Pons (tissue), 1 donor: ENCODE measurements around the gene LRRC53.

ENCODE experiments used
- DNase-seq: peaks from one replicate; pipeline ENCODE4 v3.0.0-alpha.2; 2016; ENCODE audit warnings: low spot score

LRRC53 gene

DNA sequence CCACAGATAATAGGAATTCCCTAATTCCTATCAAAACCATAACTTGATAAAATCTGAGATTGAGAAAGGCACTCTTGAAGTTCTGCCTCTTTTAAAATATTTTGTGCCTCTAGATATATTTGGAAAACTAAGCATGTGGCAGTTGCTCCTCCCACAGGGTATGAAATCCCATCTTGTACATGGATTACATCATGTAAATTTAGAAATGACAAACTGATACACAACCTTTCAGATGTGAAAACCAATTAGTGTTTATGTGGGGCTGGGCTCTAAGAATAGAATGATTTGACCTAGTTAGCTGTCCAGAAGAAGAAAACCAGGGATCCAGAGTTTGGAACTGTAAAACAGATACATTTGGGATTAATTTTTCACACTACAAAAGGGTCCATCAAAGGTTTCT lies 15.7 kb downstream of the LRRC53 start:
- DNase-seq = no peak

DNA sequence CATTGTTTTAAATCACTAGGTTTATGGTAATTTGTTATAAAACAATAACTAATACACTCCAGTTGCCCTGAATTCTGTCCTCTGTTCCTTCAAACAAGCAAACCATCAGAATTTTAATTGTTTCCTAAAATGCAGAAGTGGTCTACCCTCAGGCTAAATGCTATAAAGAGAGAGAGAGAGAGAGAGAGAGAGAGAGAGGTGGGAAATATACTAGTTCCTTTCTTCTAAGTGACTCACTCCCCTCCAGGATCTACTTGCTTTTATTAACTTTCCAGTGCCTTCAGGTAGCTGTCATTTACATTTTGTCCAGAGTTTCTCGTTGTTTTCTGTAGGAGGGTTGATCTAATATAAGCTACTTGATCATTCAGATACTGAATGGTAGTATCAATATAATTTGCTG lies 26.4 kb downstream of the LRRC53 start:
- no peak for DNase-seq

DNA sequence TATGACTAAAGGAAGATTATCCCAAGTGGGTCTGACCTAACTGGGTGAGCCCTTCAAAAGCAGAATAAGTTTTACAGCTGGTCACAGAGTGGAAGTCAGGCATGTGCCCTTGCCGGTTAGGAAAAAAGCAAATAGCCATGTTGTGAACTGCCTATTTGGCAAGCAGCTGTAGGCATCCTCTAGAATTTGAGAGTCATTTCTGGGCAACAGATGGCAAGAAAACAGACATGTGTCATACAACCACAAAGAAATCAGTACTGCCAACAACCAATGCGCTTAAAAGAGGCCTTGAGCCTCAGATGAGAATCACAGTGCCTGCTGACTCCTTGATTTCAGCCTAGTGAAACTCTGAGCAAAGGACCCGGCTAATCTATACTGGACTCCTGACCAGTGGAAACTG lies 26.8 kb downstream of the LRRC53 start:
- DNase-seq = no peak

DNA sequence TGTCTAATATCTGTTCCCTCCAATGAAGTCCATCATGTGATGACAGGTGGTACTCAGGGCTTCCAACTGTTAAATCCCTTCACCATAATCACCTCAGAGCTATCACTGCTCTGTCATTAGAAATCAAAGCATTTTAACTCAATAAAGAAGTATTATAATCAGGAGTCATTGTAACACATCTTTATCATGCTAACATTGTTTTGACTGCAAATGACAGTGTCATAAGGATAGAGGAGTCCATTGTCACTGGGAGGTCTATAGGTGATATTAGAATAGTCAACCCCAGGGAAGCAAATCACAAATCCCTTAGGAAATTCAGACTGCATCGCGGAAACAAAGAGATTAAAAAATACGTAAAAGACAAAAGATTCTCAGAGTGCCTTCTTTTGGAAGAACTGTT lies 30.8 kb downstream of the LRRC53 start:
- DNase-seq = no peak

DNA sequence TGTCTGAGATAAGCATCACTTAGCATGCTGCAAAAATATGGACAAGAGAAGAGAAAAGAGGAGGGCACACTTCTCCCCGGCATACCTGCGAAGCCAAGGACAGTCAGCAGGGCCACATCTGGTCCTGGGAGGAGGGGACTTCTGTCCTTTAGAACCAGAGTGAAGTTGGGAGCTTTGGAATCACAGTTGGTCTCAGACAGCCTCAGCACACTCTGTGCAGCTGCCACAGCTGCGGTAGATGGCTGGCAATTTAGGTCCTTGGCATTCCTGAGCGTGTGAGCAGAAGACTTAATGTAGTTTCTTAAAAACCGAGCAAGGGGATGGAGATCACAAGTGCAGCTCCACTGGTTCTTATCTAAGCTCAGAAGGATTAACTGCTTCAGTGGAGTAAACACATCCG lies 32.3 kb downstream of the LRRC53 start:
- DNase-seq = no peak

DNA sequence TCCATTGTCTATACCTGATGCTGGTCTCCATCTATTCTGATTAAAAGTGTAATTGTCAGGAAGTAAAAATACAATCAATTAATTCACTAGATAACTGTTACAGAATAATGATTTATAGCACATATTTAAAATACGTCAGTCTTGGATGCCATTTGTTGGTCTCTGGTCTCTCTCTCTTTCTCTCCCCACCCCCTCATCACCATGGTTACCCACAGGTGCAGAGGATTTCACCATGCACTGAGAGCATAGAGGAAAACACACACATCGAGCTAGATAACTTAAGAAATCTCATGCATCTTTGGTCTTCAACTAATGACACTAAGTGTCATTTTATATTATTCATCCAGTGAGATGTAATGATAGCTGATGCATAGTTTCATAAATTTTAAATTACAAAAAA lies 33.4 kb downstream of the LRRC53 start:
- DNase-seq = no peak

DNA sequence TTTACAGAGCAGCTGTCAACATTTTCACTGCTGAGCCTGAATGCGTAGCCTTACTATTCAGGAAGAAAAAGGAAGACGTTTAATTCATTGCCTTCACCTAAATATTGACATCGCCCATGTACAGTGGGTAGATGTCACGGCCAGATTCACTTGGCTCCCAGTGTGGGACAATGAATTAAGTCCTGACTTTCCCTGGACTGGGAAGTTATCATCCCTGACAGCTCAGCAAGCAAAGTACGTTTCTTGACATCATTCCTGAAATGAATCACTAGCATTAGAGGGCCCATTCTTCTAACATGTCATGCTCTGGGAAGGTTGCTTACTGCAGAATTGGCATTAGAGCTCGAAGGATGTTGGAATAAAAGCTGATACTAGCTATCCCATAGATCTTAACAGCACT lies 37.8 kb downstream of the LRRC53 start:
- DNase-seq = no peak

DNA sequence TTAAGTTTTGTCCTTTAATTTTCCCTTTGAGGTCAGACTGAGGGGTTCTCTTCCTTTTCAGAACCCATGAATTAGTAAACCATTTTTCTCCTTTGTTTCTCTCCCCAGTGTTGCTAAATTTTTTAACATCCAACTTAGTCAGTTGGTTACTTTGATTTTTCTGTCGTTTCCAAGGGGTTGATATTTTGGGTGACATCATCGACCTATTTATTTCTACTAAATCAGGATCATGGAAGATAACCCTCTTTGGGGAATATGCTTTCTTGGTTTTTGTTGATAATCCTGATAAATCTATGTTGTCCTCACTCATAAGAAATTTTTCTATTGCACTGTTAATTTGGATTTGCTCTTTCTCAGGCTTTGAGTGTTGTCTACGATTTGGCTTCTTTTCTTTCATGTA lies 40.9 kb downstream of the LRRC53 start:
- DNase-seq = no peak

DNA sequence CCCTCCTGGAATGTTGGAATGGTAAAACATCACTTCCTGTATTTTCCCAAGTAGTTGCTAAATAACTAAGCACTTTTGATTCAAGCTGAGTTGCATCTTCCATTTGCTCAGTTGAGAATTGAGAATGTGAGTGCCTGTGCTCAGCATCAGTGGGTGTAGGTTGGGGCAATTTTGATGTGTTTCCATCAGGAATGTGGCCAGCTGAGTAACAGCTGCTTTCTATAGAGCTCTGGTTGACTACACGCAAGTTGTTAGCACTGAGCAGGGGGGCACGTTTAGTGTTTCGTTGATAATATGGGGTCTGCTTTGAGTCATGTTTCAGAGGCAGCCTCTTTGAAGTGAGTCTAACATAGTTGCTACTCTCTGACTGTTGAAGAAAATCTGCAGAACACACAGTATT lies 41.5 kb downstream of the LRRC53 start:
- no peak for DNase-seq

DNA sequence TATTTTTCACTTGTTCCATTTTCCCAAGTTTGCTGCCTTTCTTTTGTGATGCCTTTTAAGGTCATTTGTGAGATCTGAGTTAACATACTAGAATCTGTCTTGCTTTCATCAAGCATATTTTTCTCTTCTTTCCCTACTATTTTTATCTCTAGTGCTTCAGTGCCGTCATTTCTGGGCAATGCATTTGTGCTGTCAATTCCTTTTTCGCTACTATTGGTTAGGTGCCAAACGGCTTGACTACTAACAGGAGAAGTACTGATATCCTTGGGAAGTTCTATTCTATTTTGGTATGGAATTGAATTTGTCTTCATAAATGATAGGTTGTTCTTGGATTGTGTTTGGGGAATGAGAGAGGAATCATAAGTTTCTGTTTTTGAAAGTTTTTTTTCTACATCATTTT lies 42.2 kb downstream of the LRRC53 start:
- DNase-seq = no peak

DNA sequence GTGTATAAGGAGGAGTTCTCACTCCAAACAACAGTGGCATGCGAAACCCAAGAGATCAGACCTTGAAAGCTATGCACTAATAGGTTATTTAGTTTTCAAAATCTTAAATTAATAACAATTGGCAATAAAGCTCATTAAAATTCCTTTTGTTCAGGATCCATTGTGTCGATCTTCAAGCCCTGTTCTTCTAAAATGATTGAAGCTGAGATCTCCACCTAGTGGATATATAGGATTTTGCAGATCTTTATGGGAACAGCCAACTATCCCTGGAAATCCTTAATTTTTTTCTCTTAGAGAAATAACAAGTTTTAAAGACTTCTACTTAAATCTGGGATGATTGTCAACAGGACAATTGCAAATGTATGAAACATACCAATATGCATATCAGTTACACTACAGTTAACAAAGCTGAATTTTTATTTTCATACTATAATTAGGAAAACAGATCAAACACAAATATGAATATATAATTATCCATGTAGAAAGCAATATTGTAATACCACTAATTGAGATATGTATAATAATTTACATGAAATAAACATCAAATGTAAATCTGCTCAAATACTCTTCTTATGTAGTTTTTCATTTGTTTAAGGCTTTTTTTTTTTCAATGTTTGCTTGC lies 43.3 kb downstream of the LRRC53 start:
- peak; percentile 78 for DNase-seq

DNA sequence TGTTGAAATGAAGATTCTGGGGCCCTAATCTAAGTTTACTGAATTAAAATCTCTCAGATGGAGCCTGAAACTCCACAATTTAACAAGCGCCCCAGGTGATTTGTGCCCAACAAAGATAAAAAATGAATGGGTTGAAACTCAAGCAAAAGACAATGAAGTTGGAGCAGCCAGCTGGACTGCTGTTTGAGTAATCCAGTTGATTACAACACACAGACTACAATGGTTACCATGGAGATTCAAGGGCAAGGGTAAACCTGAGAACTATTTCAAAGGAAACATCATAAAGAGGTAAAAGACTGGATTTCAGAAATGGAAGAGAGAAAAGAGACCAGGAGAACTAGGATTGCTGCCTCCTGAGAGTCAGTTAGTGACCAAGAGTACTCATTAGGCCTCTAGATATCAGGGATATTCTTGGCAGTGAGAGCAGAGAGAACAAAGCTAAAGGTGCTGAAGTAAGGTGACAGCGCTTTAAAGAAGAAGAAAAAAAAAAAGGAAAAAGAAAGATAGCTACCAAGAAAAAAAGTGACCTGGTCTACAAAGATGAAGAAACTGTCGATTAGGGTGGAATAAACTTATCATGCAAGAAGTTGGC lies 44.5 kb downstream of the LRRC53 start:
- no peak for DNase-seq

DNA sequence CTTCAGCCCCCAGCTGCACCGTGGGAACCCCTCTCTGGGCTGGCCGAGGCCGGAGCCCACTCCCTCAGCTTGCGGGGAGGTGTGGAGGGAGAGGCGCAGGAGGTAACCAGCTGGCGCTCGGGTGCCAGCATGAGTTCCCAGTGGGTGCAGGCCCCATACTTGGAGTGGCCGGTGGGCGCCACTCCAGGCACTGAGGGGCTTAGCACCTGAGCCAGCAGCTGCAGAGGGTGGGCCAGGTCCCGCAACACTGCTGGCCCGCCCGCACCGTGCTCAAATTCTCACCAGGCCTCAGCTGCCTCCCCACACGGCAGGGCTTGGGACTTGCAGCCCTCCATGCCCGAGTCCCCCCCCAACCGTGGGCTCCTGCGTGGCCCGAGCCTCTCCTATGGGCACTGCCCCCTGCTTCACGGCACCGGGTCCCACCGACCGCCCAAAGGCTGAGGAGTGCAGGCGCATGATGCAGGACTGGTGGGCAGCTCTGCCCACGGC lies 47.2 kb downstream of the LRRC53 start:
- DNase-seq = no peak

DNA sequence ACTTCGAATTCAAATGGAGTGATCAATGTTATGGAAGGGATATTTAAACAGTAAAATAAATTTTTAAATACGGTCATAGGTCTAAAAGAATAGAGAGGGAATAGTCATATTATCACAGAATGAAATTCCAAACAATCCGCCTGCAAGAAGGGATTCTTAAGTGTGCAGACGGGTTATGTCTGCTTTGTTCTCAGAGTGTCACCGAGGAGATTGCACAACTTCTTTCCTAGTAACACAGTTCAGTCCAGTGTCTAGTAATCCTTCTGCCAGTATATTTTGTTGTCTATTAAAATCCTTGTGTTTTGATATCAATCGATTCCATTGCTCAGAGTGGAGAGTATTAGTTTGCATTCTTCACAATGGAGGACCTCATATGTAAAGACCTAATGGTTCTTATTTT lies 48.4 kb downstream of the LRRC53 start:
- no peak for DNase-seq

DNA sequence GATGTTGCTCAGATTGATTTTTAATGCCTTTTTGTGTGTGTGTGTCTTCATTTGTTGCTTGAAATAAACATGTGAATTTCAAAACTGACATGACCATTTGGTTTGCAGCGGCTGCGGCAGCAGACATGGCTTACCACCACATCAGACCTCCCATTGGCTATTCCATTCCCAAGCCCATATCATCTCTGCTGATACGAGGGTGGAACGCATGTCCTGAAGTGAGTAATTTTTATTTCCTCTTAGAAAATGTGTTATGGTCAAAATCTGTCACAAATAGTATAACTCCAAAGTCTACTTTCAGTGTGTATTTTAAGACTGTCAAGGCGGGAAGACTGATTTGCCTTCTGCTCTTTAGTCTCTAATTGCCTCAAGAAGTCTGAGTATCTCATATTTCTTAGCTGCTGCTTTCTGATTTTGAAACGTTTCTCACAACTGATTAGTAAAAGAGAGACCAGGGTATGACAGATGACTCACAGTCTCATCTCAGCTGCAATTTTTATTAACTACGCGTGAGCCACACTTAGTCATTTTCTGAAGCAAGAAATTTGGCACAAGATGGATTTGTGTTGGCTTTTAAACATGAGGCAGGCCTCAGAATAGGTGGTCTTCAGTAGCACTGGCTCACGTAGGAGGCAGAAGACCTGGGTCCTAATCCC lies 49.0 kb downstream of the LRRC53 start:
- DNase-seq = no peak

DNA sequence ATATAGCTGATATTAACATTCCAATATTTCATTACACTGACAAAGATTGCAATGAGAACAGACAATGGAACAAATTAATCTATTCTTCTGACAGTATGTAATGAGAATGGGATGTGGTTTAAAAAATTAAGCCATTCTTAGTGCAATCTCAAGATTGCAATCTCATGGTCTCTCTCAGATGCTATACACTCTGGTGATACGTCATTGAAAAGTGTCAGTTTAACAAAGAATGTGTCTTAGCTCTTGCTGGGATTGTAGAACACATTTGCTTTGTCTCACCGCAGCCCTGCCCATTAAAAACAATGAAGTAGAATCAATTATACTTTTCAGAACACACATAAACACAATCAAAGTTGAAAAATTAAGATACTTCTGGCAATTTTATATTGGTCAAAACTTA lies 55.2 kb downstream of the LRRC53 start:
- DNase-seq = no peak

DNA sequence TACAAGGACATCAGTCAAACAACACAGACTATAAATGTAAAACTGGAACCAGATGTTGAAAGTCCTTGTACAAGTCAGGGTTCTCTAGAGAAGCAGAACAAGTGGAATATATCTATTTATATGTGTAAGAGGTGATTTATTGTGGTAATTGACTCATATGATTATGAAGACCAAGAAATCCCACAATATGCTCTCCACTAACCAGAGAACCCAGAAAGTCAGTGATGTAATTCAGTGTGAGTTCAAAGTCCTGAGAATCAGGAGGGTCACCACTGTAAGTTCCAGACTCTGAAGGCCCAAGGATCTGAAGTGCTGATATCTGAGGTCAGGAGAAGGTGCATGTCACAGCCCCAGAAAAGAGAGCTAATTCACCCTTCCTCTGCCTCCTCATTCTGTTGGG lies 57.0 kb downstream of the LRRC53 start:
- no peak for DNase-seq

DNA sequence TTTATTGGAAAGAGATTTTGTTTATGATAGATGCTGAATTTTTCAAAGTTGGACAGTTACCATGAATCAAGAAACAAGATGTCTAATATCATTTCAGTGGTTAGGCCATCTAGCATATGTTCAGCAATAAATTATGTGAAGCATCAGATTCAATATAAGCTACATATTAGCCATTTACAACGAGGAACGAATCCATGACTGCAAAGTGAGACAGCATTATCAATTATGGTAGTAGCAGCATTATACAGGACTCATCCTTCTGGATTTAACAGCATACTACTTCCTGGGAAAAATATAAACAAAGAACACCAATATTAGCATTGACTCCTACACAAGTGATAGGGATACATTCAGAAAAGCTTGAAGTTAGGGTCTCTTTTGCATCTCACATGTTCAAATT lies 59.1 kb downstream of the LRRC53 start:
- DNase-seq = no peak

DNA sequence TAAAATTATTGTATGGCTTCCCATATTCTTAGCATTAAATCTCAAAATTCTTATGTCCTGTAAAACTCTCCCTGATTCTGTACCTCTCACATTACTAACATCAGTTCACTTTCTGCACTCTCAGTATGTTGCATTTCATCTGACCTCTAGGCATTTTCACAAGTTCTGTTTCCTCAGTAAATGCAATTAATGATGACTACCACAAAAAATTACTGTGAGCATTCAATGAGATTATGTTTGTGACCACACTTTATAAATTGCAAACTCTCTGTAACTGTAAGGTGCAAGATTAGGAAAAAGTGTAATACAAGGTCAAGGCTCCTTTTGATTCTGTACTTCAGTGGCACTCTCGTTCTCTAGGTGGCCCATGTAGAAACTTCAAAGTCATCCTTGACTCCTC lies 60.4 kb downstream of the LRRC53 start:
- DNase-seq = no peak

DNA sequence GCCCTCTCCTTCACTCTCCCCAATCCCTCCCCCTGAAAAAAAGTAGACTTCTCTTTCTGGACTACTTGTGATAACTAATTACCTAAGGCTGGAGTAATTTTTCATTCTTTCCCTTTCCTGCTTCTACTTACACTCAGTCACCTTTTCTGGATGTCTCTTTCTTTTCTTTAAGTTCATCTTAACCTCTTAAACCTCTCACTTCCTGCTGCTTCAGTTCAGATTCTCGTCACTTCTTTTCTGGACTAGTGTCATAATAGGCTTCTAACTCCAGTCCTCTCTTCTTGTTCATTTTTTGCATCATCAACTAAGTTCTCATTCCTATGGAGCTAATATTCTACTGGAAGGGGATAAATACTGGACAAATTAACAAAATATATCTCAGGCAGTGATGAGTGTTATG lies 75.4 kb downstream of the LRRC53 start:
- DNase-seq = no peak

DNA sequence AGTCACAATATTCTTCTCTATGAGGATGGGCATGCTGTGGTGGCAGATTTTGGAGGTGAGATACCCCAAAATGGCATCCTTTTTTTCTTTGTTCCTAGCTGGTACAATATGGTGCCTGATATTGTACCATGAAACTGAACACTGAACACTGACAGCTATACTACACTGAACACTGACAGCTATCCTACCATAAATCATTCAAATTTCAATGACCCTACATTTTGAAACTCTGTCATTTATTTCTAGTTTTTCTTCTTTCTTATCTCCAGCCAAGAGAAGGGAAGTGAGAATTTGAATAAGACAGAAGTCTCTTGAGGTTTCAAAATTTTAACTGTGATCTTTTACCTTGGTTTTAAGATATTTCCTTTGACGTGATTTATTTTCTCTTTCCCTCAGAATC lies 76.3 kb downstream of the LRRC53 start:
- no peak for DNase-seq

DNA sequence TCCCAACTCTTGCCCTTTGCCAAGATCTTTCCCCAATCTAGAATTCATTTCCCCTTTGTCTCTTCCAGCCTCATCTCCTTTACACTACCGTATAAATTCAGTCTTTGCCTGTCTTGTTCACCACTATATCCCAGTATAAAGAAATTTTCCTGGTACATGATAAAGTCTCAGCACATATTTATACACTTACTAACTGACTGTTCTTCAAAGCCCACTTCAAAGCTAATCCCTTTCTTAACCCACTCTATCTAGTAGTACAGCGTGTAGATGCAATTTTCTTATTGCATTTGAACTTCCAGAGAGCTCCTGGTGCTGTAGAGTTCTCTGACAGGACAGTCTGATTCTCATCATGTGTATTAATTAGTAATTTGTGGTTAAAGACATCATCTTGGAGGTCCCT lies 78.1 kb downstream of the LRRC53 start:
- no peak for DNase-seq

DNA sequence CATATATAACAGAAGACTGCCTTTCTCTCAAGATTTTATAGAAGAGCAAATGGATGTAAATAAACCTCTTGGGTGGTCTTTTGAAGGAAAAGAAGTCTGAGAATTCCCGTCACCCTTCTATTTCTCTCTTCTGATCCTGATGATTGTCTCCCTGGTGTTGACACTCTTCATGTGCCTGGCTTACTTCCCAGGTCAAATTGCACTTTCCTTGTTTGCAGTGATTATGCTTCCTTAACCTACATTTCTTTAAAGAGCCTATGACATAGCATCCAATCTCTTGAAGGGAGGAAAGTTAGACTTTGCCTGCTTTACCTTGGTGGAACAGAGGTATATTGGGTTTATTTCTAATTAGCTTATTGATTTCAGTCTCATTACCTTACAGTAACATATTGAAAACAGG lies 80.1 kb downstream of the LRRC53 start:
- no peak for DNase-seq

DNA sequence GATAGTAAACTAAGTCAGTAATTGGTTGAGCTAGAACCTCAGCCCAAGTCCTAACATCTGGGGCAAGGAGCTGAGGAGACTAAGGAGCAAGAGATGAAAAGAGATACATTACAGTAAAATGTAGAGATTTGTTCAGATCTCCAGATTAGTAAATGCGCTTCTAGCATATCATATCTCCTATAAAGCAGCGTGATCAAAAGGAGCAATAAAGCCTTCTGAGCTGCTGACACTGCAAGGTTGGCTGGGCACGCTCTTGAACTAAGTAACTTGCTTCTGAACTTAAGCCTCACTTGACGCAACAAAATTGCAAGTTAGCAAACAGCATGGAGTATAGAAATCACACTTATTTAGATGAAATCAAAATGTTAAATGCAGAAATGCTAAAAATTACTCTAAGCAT lies 80.9 kb downstream of the LRRC53 start:
- DNase-seq = no peak
